Measurements from ENCODE around the gene LRRC14B.
"Not testable (repeated sequence)": the region's sequence is repeated elsewhere in the genome, so short reads cannot be mapped to it uniquely, and the experiment has no call there.

The LRRC14B gene

GRCh38 chr5:194102-194501 is 2.8 kb downstream of the LRRC14B start:
- no peak for DNase-seq

- no peak for DNase-seq
These were observed 3.4 kb downstream of the LRRC14B start for GRCh38 chr5:194603-195209.

GRCh38 chr5:195401-196160 is 4.3 kb downstream of the LRRC14B start:
- no peak for DNase-seq

- DNase-seq = no peak
These were observed 5.1 kb downstream of the LRRC14B start for GRCh38 chr5:196350-196749.

DNA sequence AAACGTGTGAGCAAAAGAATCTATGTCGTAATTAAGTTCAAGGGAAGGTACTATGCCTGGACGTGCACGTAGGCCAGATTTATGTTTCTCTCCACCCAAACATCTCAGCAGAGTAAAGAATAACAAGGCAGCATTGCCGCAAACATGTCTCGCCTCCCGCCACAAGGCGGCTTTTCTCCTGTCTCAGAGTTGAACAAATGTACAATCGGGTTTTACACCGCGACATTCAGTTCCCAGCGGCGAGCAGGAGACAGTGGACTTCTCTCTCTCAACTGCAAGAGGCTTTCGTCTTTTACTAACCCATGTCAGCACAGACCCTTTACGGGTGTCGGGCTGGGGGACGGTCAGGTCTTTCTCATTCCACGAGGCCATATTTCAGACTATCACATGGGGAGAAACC is 5.7 kb downstream of the LRRC14B start:
- not testable (repeated sequence) for DNase-seq

DNA sequence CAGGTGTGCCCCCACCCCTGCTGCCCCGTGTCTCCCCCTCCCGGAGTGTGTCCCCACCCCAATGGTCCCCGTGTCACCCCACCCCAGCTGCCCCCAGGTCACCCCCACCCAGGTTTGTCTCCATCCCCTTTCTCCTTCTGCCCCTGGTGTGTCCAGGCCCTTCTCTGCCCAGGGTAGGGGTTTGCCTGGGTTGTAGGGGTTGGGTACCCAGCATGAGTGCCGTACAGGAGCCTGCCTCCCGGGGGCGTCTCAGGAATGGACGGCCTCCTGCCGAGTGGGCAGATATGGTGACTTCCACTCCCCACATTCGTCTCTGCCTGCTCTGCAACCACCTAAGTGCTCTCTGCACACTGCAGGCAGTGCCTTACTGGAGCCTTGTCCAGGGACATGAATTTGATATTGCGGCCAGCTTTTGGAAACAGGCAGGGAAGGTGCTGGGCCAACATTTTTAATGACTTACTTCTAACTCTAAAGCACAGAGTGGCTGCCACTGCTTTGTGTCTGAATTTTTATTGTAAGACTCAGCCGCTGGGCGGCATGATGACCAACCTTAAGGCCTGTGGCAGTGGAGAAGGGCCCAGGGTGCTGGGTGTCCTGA is 6.7 kb downstream of the LRRC14B start:
- DNase-seq = no peak

- no peak for DNase-seq
These were observed 7.4 kb downstream of the LRRC14B start for GRCh38 chr5:198516-199196.

DNA sequence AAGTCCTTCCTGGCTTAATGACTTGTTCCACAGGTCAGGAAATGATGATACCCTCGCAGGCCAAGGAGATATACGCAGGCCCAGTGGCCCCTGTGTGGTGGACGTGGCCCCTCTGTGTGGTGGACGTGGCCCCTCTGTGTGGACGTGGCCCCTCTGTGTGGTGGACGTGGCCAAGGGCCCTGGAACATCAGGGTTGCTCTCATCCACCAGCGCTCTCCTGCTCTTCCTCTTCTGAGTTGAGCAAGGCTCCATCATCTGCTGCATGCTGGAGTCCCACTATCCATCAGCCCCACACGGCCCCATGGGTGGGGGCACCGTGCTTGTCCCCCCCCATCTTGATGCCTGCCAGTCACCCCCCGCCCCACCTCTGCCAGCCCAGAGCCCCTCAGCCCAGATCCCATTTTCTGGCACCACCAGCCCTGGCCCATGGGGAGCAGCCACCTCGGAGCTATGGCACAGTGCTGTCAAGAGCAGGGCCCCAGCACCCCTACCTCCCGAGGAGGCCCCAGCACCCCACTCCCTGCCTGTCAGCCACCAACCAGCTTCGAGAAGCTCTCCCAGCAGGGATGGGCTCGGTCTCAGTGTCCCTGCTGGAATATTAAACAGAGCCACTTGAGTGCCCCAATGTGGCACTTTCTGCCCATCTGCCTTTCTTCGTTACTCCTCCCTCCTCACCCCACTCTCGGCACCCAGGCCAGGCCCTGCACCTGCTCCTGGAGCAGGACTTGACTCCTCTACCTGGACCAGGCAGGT is 8.1 kb downstream of the LRRC14B start:
- DNase-seq = no peak

DNA sequence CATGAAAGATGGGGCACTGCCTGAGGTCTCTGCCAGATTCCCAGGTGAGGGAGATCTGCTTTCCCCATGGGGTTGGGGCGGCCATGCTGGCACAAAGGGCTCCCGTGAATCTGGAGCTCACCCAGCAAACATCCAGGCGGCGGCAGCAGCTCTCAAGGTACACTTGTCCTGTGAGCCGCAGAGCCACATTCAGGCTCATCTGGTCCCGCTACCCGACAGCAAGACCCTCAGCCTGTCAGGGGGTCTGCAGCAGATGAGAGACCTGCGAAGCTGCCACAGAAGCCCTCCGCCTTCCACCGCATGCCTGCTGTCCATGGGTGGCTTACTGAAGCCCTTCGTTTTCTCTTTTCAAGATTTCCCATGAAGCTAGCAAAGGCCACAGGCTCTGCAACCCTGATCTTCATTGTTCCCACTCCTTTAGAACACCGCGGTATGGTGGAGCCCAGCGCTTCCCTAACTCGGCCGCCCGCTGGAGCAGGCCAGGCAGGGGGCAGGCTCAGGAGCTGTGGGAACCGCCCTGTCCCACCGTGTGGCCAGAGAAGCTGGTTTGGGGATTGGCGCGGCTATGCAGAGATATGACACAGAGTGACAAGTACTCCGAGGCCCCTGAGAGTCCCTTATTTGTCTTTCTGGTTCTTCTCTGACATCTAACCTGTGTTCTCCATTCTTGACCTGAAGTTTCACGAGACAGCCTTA is 8.8 kb downstream of the LRRC14B start:
- DNase-seq = no peak

DNA sequence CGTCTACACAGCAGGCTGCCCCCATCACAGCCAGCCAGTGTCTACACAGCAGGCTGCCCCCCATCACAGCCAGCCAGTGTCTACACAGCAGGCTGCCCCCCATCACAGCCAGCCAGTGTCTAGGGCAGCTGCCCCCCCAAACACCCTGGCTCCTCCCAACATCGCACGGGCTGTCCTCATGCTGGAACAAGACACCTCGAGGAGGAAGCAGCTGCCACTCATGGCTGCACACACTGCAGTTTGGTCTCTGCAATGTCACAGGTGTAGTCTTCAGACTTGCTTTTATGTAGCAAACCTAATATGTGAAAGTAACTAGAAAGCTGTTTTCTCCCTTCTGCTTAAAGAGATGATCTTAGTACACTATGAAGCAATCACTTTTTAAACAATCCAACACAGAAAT is 9.7 kb downstream of the LRRC14B start:
- DNase-seq = no peak

DNA sequence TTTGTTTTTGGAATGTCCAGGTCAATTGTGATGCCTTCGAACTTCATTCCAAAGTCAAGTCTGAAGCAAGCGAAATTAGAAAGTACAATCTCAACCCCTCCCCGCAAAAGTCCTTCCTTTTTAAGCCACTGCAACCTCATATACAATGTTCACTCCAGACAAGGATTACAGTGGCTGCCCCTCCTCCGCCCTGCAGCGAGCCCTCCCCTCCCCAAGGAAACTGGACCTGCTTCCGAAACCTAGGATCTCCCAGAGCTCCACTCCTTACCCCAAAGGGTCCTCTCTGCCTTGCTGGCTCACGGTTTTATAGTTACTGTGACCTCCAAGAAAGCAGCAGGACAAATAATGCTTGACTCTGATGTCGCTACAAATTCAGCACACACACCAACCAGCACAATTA is 10.4 kb downstream of the LRRC14B start:
- no peak for DNase-seq

DNA sequence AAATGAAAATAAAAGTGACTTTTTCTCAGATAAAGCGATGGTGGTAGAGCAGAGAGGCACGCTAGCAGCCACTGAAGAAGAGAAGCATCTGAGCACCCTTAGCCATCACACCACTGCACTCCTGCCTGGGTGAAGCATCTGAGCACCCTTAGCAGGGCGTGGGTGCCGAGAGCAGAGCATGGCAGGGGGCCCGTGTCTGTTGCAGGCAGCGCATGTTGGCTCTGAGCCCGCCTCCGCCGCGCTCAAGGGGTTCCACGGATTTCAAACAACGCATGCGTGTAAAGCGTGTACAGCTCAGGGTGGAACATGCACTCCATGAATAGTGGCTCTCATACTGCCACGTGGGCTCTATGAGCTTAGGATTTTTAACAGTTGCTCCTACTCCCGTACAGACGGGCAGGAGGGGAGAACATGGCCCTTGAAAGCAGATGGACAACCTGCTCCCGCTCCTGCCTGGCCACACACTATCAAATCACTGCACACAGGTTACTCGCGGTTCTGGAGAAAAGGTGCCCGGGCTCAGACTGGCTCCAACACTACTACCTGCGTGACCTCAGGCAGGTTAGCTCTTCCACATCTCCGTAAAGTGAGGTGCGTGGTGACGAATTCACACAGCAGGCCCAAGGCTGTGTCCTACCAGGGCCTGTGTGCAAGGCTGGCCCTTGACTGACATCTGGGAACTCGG is 12.1 kb downstream of the LRRC14B start:
- no peak for DNase-seq

DNA sequence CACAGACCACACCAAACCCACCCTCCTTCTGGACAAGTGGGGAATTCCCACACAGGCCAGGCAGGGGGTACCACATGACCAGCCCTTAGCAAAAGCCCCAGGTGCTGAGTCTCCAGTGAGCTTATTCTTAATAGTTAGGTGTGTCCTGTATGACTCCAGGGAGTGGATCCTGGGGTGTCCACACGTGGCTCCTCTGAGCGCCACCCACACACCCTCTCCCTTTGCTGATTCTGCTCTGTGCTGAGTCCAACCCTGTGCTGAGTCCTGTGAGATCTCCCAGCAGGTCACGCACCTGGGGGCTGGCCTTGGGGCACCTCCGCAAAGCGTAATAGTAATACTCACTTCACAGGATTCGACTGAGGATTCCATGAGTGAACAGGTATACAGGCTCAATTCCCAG is 12.7 kb downstream of the LRRC14B start:
- no peak for DNase-seq

GRCh38 chr5:204462-204861 is 13.2 kb downstream of the LRRC14B start:
- DNase-seq = no peak

DNA sequence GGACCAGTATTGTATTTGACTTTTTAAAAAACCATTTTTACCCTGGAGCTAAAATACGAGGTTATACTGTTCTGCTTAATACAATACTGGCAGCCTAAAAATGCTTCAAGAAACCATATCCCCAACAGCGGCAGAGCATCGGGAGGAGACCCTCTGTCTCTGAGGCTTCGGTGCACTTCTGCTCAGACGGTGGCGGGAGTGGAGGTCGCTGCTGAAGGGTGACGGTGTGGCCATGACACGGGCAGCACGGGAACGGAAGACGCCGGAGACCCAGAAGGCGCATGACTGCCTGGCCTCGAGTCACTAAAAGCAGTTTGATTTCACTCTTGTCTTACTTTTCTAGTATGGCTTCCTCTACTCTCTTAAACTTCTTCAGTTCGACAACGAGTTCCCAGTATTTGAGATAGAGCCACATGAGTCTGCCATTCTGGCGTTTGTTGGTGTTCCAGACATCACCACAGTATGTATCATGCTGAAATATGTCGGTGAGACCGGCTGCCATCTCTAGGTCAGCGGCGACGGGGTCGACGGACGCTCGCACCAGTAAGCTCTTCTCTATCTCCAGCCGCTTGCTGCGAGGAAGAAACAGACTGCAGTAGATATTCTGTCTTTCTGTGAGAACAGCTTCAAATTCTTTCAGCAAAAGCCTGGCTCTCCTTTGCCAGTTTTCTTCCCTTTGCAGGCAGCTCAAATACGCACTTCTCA is 13.8 kb downstream of the LRRC14B start:
- DNase-seq = no peak

GRCh38 chr5:206406-206805 is 15.1 kb downstream of the LRRC14B start:
- no peak for DNase-seq

- no peak for DNase-seq
These were observed 15.7 kb downstream of the LRRC14B start for GRCh38 chr5:206927-207536.

DNA sequence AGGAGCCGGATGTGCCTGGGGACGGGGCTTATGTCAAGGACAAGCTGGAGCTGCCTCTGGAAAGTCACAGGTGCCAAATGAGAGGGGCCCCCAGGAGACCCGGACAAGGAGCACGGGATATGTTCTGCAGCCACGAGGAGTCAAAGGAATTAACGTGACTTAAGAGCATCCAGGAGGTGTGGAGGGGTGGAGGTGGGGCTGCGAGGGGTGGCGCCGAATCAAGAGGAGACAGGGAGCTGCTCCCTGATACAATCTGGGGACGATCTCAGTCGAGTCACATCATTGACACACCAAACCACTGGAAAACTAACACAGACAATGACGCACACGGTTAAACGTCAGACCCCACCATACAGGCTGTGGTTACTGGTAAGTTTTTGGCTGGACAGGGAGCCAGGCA is 16.3 kb downstream of the LRRC14B start:
- no peak for DNase-seq

GRCh38 chr5:208449-209114 is 17.3 kb downstream of the LRRC14B start:
- no peak for DNase-seq

DNA sequence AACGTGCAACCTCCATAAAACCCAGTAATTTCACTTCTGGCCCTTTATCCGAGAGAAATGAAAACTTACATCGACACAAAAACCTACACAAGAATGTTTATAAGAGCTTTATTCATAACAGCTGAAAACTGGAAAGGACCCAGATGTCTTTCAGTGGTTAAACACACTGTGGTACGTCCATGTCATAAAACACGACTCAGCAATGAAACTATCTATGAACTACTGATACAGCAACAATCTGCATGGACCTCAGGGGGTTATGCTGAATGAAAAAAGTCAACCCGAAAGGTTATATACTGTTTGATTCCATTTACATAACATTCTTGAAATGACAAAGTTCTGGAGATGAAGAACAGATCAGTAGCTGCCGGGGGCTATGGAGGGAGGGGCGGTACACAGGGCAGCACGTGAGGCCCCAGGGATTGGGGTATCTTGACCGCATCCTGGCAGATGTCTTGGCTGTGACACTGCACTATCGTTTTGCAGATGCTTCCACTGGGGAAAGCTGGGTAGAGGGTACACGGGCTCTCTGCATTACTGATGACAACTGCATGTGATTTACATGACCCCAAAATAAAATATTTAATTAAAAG is 22.6 kb downstream of the LRRC14B start:
- no peak for DNase-seq
